ENCODE measurements around the gene IL19. TPM values are rescaled to one million over a fixed set of nuclear protein-coding genes. Genes with fewer than 3 reads are reported as not detected.

Gene IL19, protein sequence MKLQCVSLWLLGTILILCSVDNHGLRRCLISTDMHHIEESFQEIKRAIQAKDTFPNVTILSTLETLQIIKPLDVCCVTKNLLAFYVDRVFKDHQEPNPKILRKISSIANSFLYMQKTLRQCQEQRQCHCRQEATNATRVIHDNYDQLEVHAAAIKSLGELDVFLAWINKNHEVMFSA
- not detected in 2 replicates for total RNA-seq (2014; rRNA removed; shearing (Covaris generic))

DNA sequence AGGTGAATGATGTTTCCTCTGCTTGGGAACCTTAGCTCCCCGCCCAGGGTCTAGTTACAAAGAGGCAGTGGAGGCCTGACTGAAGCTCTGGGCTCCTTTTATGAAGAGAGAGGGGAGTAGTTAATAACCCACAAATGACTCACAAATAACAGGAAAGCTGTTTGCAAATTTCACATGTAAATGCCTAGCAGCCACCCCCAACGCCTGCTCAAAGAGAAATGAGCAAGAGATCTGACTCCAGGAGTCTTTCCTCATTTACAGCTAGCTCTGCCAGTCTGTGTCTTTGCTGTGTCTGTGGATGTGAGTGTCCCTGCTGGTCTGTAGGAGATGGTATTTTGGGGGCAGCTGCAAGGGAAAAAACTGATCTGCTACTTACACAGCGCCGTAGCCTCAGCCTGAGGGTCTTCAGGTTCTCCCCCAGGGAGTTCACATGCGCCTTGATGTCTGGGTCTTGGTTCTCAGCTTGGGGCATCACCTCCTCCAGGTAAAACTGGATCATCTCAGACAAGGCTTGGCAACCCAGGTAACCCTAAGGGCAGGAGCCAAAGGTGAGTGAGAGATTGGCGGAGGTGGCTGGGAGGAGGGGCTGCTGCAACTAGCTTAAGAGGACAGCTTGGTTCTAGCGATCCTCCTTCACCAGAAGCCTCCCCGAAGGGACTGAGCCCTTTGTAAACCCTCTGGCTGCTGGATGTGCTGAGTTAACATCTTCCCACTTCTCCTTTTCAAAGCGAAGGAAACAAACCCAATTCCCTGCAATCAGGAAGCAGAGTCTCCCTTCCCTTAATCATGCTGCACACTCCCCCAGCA lies at the start of gene IL19:
Gene IL19 (plus strand): TSS at position 243 of the 807 bp plus-strand sequence. CDS start 65,890 bp downstream, outside the sequence.
- Histone ChIP-seq H3K4me1 (no peaks in the 10 kb centered on the region), H3K4me3 (no peak within 1 kb of the TSS), H3K36me3 (no peaks in the 10 kb centered on the region), H3K9me3 (replicated peaks) (no peaks in the 10 kb centered on the region), H3K27me3 (peaks cover 6% of the 10 kb centered on the region; the same call in 1 of the 2 replicates), H3K27ac (no peak within 1 kb of the TSS)
- no peak for DNase-seq

DNA sequence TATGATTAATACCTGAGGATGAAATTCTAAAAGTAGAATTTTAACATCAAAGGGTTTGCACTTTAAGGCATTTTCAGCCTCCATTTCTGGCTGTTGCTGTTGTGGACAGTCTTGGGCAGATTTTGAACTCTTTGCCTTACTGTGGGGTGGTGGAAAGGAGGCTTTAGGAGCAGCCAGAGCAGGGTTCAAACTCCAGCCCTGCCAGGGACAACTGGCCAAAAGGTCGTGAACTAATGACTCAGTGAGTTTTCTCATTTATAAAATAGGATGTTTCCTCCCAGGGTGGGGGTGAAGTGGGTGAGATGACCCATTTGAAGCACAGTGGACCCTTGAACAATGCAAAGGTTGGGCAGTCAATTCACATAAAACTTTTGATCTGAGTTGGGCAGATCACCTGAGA lies 49.1 kb upstream of the IL19 start:
- H3K36me3 ChIP-seq: no peaks in the 10 kb centered on the region; the same call in 1 of the 2 replicates
- H3K27me3 ChIP-seq: no peaks in the 10 kb centered on the region
- H3K4me1 ChIP-seq: peaks cover 18% of the 10 kb centered on the region; the same call in 1 of the 2 replicates

DNA sequence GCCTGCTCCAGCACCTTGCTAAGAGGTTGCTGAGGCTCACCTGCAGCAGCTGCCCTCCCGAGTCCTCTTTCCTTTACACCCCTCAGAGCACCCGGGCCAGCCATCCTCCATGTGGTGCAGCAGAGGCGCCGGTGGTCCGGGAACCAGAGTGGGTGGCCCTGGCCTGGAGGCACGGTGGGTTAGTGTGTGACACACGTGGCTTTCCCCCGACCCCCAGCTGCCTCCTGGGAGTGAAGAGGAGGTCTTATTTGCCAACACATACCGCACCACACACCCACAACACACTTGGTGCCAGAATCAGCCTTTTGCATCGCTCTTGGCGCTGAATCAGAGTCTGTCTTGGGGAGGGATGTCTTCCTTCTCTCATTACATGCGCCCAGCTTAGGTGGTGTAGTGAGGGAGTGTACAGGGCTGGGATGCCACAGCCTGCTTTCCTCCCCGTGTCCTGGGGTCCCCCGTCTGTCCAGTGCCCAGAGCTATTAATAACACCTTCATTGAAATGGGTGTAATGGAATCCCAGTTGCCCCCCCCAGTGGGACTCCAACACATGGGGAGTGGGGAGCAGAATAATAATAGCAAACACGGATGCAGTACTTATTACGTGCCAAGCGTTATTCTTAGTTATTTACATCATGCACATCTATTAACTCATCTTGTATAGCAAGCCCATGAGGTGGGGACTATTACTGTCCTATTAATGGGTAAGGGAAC lies 47.7 kb upstream of the IL19 start:
- H3K4me3 ChIP-seq: no peak overlapping the region
- peak; percentile 53 to 74 for DNase-seq
- H3K27ac ChIP-seq: no peak overlapping the region
- no peaks in the 10 kb centered on the region for H3K27me3 ChIP-seq
- H3K9me3 ChIP-seq (replicated peaks): no peaks in the 10 kb centered on the region
- peaks cover 19% of the 10 kb centered on the region; the same call in 1 of the 2 replicates for H3K4me1 ChIP-seq
- H3K36me3 ChIP-seq: no peaks in the 10 kb centered on the region; the same call in 1 of the 2 replicates

More for the DNA sequence above, 49.1 kb upstream of the IL19 start:
- Histone ChIP-seq H3K27ac (no peak overlapping the region), H3K4me3 (no peak overlapping the region), H3K9me3 (replicated peaks) (no peaks in the 10 kb centered on the region)
- DNase-seq: no peak

DNA sequence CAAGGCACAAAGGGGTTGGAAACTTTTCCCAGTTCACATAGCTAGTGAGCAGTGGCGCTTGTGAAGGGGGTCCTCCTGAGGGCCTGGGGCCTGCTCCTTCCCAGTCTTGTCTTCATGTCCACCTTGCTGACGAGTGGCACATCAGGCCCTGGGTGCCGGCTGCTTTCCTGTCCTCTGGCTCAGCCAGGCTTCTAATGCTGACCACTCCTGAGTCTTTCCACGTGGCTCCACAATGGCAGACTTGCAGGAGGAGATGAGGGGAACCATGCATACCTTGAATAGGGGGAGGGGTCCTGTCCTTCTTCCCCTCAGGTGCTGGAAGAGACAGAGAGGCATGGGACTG lies 47.1 kb upstream of the IL19 start:
- Histone ChIP-seq H3K27ac (no peak overlapping the region), H3K4me3 (no peak overlapping the region), H3K36me3 (no peaks in the 10 kb centered on the region; the same call in 1 of the 2 replicates), H3K27me3 (no peaks in the 10 kb centered on the region), H3K9me3 (replicated peaks) (no peaks in the 10 kb centered on the region), H3K4me1 (peaks cover 19% of the 10 kb centered on the region; the same call in 1 of the 2 replicates)
- no peak for DNase-seq

DNA sequence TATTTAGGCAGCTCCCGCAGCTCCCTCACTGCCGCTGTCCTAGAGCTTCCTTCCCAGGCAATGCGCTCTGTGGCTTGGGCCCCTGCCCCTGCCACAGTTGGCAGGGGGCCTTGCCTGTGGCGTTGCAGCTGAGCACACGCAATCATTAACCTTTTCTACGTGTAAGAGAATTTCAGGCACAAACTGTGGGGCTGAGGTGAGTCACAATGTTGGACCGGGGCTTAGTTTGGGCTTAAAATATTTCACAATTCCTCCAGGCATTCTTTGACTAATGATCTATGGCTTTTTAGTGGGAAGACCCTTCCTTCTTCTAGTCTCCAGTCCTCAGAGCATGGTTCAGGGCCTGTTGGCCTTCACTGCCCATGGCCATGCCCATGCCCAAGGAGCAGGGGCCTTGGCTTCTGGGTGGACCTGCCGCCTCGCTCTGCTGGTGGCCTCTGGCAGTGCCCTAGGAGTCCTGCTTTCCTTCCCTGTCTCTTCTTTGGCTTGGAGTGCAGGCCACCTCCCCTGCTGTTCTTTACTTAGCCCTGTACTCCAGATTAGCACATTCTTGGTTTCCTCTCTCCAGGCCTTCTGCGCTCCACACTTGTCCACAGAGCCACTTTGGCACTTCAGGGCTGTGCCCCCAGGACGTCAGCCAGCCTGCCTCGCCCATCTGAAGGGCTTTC lies 46.6 kb upstream of the IL19 start:
- Histone ChIP-seq H3K27ac (no peak overlapping the region), H3K9me3 (replicated peaks) (no peaks in the 10 kb centered on the region), H3K27me3 (no peaks in the 10 kb centered on the region), H3K36me3 (no peaks in the 10 kb centered on the region; the same call in none of the 2 replicates), H3K4me3 (no peak overlapping the region), H3K4me1 (peaks cover 19% of the 10 kb centered on the region; the same call in 1 of the 2 replicates)
- DNase-seq: no peak

DNA sequence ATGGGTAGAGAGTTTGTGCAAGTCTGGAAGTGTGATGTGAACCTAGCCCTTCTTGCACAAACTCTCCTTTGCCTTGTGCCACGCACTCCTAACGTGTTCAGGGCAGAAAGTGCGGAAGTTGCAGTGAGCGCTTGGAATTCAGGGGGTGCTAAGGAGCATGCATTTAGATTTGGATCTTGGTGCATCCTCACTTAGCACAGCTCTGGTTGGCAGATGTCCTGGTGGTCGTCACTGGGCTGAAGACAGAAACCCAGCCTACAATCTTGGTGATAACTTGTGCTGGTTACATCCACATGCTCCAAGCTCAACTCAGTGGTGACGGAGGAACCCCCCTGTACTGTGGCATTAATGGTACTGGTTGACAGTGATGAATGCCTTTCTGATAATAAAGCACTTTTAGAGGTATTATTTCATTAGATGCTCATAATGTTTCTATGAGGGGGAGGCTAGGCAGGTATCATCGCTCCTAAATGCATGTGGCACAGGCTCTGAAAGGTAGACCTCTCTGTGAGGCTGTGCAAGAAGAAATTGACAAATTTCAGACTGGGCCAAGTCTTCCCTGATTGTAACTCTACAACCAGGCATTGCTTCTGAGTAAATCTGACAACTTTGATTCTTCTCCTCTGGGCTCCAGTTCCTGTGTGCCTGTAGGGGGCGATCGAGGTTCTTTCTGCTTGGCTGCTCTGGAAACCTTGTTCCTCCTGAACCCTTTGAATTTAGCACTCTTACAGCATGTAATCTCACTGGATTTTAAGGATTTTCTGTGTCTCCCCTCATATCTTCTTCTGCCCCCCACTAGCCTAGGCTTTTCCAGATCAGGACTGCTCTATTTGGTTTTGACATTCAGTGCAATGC lies 45.2 kb upstream of the IL19 start:
- Histone ChIP-seq H3K36me3 (peaks cover 11% of the 10 kb centered on the region), H3K9me3 (replicated peaks) (no peaks in the 10 kb centered on the region), H3K4me3 (no peak overlapping the region), H3K4me1 (peaks cover 19% of the 10 kb centered on the region; the same call in 1 of the 2 replicates), H3K27ac (no peak overlapping the region), H3K27me3 (no peaks in the 10 kb centered on the region)
- DNase-seq: peak; percentile 42 to 62

DNA sequence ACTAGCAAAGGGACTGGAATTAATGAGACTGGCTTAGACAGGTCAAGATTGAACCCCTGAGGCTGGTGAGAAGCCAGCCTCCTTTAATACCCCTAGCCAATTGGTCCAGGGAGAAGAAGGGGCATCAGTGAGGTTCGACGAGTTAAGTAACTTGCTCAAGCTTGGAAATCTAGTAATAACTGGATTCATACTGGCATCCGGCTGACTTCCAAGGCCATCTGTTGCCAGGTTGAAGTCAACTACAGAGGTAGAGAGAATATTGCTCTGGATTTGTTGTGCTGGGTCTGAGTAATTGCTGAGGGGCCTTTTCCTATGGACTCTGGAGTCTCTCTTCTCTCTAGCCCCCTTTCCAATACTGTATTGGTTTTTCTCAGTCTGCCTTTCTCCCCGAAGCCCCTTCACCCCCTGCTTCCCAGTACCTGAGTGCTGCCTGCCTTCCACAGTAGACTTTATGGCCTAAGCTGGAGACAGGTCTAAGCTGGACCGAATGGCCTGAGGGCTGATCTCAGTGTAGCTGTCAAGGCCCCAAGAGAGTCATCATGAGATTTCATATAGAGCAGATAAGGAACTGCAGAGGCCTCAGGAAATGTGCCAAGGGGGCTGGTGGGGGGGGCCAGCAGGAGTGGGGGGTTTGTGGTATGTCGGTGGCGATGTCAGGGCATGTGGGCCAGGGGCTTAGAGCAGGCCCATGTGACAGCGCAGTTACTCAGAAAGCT lies 42.4 kb upstream of the IL19 start:
- no peak for DNase-seq
- H3K27me3 ChIP-seq: no peaks in the 10 kb centered on the region
- H3K4me1 ChIP-seq: peaks cover 12% of the 10 kb centered on the region; the same call in 1 of the 2 replicates
- H3K4me3 ChIP-seq: no peak overlapping the region
- peaks cover 29% of the 10 kb centered on the region for H3K36me3 ChIP-seq
- no peaks in the 10 kb centered on the region for H3K9me3 ChIP-seq (replicated peaks)
- no peak overlapping the region for H3K27ac ChIP-seq

DNA sequence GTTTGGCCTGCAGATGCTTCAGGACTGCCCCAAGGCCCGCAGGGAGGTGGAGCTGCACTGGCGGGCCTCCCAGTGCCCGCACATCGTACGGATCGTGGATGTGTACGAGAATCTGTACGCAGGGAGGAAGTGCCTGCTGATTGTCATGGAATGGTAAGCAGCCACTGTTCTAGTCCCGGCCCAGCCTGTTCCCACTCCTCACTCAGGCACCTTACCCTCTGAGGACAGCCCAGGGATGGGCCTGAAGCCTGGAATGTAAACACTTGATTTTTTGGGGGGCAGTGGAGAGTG lies 41.9 kb upstream of the IL19 start:
- H3K4me3 ChIP-seq: no peak overlapping the region
- peaks cover 31% of the 10 kb centered on the region for H3K36me3 ChIP-seq
- H3K27me3 ChIP-seq: no peaks in the 10 kb centered on the region
- DNase-seq: no peak
- no peak overlapping the region for H3K27ac ChIP-seq
- no peaks in the 10 kb centered on the region for H3K9me3 ChIP-seq (replicated peaks)
- peaks cover 7% of the 10 kb centered on the region; the same call in 1 of the 2 replicates for H3K4me1 ChIP-seq

DNA sequence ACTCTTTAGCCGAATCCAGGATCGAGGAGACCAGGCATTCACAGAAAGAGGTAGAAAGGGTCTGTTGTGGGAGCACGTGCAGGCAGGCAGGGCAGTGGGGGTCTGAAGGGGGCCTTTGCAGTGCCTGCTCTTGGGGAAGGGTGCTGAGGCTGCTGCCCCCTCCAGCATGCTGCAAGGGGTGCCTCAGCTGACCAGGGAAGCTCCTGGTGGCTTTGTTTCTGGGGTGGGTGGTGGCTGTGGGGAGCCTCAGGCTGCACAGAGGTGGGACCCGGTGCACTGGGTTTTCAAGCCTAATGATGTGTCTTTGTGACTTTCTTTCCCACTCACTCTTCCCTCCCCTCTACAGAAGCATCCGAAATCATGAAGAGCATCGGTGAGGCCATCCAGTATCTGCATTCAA lies 41.5 kb upstream of the IL19 start:
- H3K4me3 ChIP-seq: no peak overlapping the region
- peaks cover 33% of the 10 kb centered on the region for H3K36me3 ChIP-seq
- peaks cover 3% of the 10 kb centered on the region; the same call in 1 of the 2 replicates for H3K4me1 ChIP-seq
- no peaks in the 10 kb centered on the region for H3K27me3 ChIP-seq
- no peak for DNase-seq
- no peak overlapping the region for H3K27ac ChIP-seq
- H3K9me3 ChIP-seq (replicated peaks): no peaks in the 10 kb centered on the region

DNA sequence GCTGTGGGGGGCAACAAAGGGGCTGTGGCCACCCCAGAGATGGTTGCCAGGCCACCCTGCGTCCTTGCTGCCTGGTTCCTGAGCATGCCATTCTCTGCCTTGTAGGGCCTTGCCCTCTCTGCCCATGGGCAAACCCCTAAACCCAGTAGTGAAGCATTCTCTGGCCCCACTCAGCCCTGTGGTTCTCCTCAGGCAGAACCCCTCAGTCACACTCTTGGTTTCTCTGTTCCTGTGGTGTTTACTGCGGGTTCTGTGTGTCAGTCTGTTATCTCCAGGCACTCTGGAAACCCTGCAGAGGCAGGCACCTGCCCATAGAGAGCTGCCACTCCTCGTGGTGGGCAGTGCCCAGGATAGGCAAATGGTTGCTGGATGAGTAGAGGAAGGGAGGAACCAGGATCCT lies 41.1 kb upstream of the IL19 start:
- H3K4me1 ChIP-seq: peaks cover 3% of the 10 kb centered on the region; the same call in 1 of the 2 replicates
- H3K27ac ChIP-seq: no peak overlapping the region
- DNase-seq: no peak
- no peaks in the 10 kb centered on the region for H3K27me3 ChIP-seq
- H3K9me3 ChIP-seq (replicated peaks): no peaks in the 10 kb centered on the region
- H3K36me3 ChIP-seq: peaks cover 33% of the 10 kb centered on the region
- no peak overlapping the region for H3K4me3 ChIP-seq

DNA sequence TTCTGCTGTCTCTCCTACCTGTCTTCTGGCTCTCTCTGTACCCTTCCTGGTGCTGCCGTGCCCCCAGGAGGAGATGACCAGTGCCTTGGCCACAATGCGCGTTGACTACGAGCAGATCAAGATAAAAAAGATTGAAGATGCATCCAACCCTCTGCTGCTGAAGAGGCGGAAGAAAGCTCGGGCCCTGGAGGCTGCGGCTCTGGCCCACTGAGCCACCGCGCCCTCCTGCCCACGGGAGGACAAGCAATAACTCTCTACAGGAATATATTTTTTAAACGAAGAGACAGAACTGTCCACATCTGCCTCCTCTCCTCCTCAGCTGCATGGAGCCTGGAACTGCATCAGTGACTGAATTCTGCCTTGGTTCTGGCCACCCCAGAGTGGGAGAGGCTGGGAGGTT lies 38.1 kb upstream of the IL19 start:
- no peaks in the 10 kb centered on the region for H3K4me1 ChIP-seq
- H3K27ac ChIP-seq: no peak overlapping the region
- H3K36me3 ChIP-seq: peaks cover 40% of the 10 kb centered on the region
- H3K27me3 ChIP-seq: no peaks in the 10 kb centered on the region
- no peak for DNase-seq
- no peak overlapping the region for H3K4me3 ChIP-seq
- no peaks in the 10 kb centered on the region for H3K9me3 ChIP-seq (replicated peaks)

DNA sequence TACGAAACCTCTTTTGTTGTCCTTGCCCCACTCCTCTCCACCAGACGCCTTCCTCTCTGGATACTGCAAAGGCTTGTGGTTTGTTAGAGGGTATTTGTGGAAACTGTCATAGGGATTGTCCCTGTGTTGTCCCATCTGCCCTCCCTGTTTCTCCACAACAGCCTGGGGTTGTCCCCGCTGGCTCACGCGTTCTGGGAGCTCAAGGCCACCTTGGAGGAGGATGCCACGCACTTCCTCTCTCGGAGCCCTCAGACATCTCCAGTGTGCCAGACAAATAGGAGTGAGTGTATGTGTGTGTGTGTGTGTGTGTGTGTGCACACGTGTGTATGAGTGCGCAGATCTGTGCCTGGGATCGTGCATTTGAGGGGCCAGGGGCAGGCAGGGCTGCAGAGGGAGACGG lies 37.6 kb upstream of the IL19 start:
- Histone ChIP-seq H3K36me3 (peaks cover 40% of the 10 kb centered on the region), H3K27ac (no peak overlapping the region), H3K4me3 (no peak overlapping the region), H3K27me3 (no peaks in the 10 kb centered on the region), H3K4me1 (no peaks in the 10 kb centered on the region), H3K9me3 (replicated peaks) (no peaks in the 10 kb centered on the region)
- DNase-seq: no peak

DNA sequence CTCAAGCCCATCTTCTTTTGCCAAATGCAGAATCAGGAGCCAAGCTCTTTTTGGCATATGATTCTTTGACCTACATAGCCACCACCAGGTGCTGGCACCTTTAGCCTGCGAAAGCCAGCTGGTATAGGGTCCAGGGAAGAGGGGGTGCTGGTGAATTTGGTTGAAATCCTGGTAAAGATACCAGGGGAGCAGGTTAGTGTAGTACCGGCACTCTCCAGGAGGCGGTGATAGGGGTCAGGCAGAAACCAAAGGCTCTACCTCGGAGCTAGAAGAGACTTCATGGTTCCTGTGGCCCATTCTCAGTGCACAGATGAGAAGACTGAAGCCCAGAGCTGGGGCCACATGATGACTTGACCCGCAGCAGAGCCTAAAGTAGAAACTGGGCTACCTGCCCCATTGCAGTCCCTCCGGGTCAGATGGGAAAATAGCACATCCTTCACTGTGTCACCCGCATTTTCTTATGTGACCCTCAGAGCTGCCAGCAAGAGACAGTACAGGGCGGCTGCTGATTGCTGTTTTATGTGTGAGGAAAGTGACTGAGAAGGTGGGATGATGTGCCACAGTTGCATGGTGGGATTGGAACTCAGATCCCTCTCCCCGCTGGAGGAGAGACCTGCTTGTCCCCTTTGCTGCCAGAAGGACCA lies 36.0 kb upstream of the IL19 start:
- peak; percentile 41 to 63 for DNase-seq
- H3K27ac ChIP-seq: no peak overlapping the region
- no peaks in the 10 kb centered on the region for H3K27me3 ChIP-seq
- H3K36me3 ChIP-seq: peaks cover 36% of the 10 kb centered on the region
- H3K4me1 ChIP-seq: peaks cover 4% of the 10 kb centered on the region; the same call in 1 of the 2 replicates
- H3K9me3 ChIP-seq (replicated peaks): no peaks in the 10 kb centered on the region
- no peak overlapping the region for H3K4me3 ChIP-seq

All from SJCRH30 (cell line).